Memory B cell (primary cell): ENCODE results near the gene VPS26B.

Experiments used
- ATAC-seq: fragments of 150-1000 bp; cut with Tn5 transposase; 2 replicates; pipeline ENCODE4 v1.10.0; 2021; ENCODE audit warnings: low read depth, mild to moderate bottlenecking, moderate library complexity
- DNase-seq, 2 donors: peaks; one replicate each; pipeline ENCODE4 v3.0.0; 2022; ENCODE audit warnings: low spot score in 2 of 2
- H3K27ac Mint-ChIP-seq: one replicate; pipeline ENCODE4 v1.8.0; 2022; ENCODE audit warnings: mild to moderate bottlenecking, moderate library complexity, mixed read lengths
- H3K27me3 Mint-ChIP-seq: one replicate; pipeline ENCODE4 v1.8.0; 2022; ENCODE audit warnings: mixed read lengths
- H3K36me3 Mint-ChIP-seq: one replicate; pipeline ENCODE4 v1.8.0; 2022; ENCODE audit warnings: mild to moderate bottlenecking, mixed read lengths
- H3K4me1 Mint-ChIP-seq: one replicate; pipeline ENCODE4 v1.8.0; 2022; ENCODE audit warnings: mixed read lengths
- H3K4me3 Mint-ChIP-seq: one replicate; pipeline ENCODE4 v1.8.0; 2022; ENCODE audit warnings: mild to moderate bottlenecking, moderate library complexity, mixed read lengths
- H3K9me3 Mint-ChIP-seq: one replicate; pipeline ENCODE4 v1.8.0; 2022; ENCODE audit warnings: mixed read lengths

The VPS26B gene

GRCh38 chr11:134289167-134289566 is 64.7 kb downstream of the VPS26B start:
- H3K4me3 Mint-ChIP-seq = no peak overlapping the region
- peaks cover 10% of the 10 kb centered on the region for H3K27me3 Mint-ChIP-seq
- H3K9me3 Mint-ChIP-seq = no peaks in the 10 kb centered on the region
- H3K36me3 Mint-ChIP-seq = no peaks in the 10 kb centered on the region
- no peaks in the 10 kb centered on the region for H3K4me1 Mint-ChIP-seq
- ATAC-seq (no peak), DNase-seq (no peak)
- H3K27ac Mint-ChIP-seq = no peak overlapping the region

GRCh38 chr11:134289789-134290188 is 65.3 kb downstream of the VPS26B start:
- H3K27ac Mint-ChIP-seq = no peak overlapping the region
- no peaks in the 10 kb centered on the region for H3K9me3 Mint-ChIP-seq
- DNase-seq (no peak), ATAC-seq (no peak)
- H3K36me3 Mint-ChIP-seq = no peaks in the 10 kb centered on the region
- H3K4me1 Mint-ChIP-seq = no peaks in the 10 kb centered on the region
- H3K27me3 Mint-ChIP-seq = peaks cover 14% of the 10 kb centered on the region
- H3K4me3 Mint-ChIP-seq = no peak overlapping the region

GRCh38 chr11:134290646-134291045 is 66.2 kb downstream of the VPS26B start:
- ATAC-seq (no peak), DNase-seq (no peak)
- Mint-ChIP-seq H3K4me3 (no peak overlapping the region), H3K4me1 (no peaks in the 10 kb centered on the region), H3K9me3 (no peaks in the 10 kb centered on the region), H3K27ac (no peak overlapping the region), H3K27me3 (peaks cover 14% of the 10 kb centered on the region), H3K36me3 (no peaks in the 10 kb centered on the region)

GRCh38 chr11:134291196-134291595 is 66.7 kb downstream of the VPS26B start:
- Mint-ChIP-seq H3K4me3 (no peak overlapping the region), H3K27ac (no peak overlapping the region), H3K27me3 (peaks cover 14% of the 10 kb centered on the region), H3K9me3 (no peaks in the 10 kb centered on the region), H3K4me1 (no peaks in the 10 kb centered on the region), H3K36me3 (no peaks in the 10 kb centered on the region)
- no peak for ATAC-seq
- no peak for DNase-seq

- no peak for ATAC-seq
- Mint-ChIP-seq H3K27ac (no peak overlapping the region), H3K9me3 (no peaks in the 10 kb centered on the region), H3K4me3 (no peak overlapping the region), H3K4me1 (no peaks in the 10 kb centered on the region), H3K27me3 (peaks cover 14% of the 10 kb centered on the region), H3K36me3 (no peaks in the 10 kb centered on the region)
- no peak for DNase-seq
Measured at GRCh38 chr11:134292661-134293060, 68.2 kb downstream of the VPS26B start.

GRCh38 chr11:134293119-134294113 is 68.9 kb downstream of the VPS26B start:
- no peak overlapping the region for H3K27ac Mint-ChIP-seq
- no peaks in the 10 kb centered on the region for H3K9me3 Mint-ChIP-seq

GRCh38 chr11:134294664-134295063 is 70.2 kb downstream of the VPS26B start:
- Mint-ChIP-seq H3K27ac (no peak overlapping the region), H3K9me3 (no peaks in the 10 kb centered on the region), H3K36me3 (no peaks in the 10 kb centered on the region), H3K27me3 (peaks cover 13% of the 10 kb centered on the region), H3K4me3 (no peak overlapping the region), H3K4me1 (no peaks in the 10 kb centered on the region)
- ATAC-seq = no peak
- no peak for DNase-seq

More at GRCh38 chr11:134293119-134294113, 68.9 kb downstream of the VPS26B start:
- peaks cover 11% of the 10 kb centered on the region for H3K27me3 Mint-ChIP-seq
- ATAC-seq = no peak
- H3K4me1 Mint-ChIP-seq = no peaks in the 10 kb centered on the region
- no peaks in the 10 kb centered on the region for H3K36me3 Mint-ChIP-seq
- no peak for DNase-seq
- no peak overlapping the region for H3K4me3 Mint-ChIP-seq
